Parathyroid adenoma (tissue), 2 donors: Measurements from ENCODE around the gene PTGDR.
A peak's percentile ranks its signal among the peaks of the same experiment; 100 is the strongest.

ENCODE experiments used
- H2AFZ ChIP-seq: fragments of 300-600 bp; sonication (generic); one replicate; pipeline ENCODE4 v1.7.0; 2017; ENCODE audit warnings: antibody characterized with exemption, mild to moderate bottlenecking
- H3K27ac ChIP-seq: fragments of 300-600 bp; sonication (generic); one replicate; pipeline ENCODE4 v1.7.0; 2017
- H3K27me3 ChIP-seq: fragments of 300-600 bp; sonication (generic); one replicate; pipeline ENCODE4 v1.7.0; 2017; ENCODE audit warnings: low read length; ENCODE audit not compliant: control insufficient read depth, insufficient read depth
- H3K36me3 ChIP-seq: fragments of 300-600 bp; sonication (generic); one replicate; pipeline ENCODE4 v1.7.0; 2017; ENCODE audit warnings: low read length; ENCODE audit not compliant: control insufficient read depth, insufficient read depth
- H3K4me1 ChIP-seq: fragments of 300-600 bp; sonication (generic); one replicate; pipeline ENCODE4 v1.7.0; 2017; ENCODE audit warnings: control low read depth
- H3K4me2 ChIP-seq: fragments of 300-600 bp; sonication (generic); one replicate; pipeline ENCODE4 v1.7.0; 2017; ENCODE audit warnings: low read length
- H3K4me3 ChIP-seq: fragments of 300-600 bp; sonication (generic); one replicate; pipeline ENCODE4 v1.7.0; 2017; ENCODE audit warnings: low read depth, low read length
- H3K79me2 ChIP-seq: fragments of 300-600 bp; sonication (generic); one replicate; pipeline ENCODE4 v1.7.0; 2017; ENCODE audit warnings: control low read depth
- H3K9ac ChIP-seq: fragments of 300-600 bp; sonication (generic); one replicate; pipeline ENCODE4 v1.7.0; 2017; ENCODE audit warnings: mild to moderate bottlenecking
- H3K9me3 ChIP-seq: fragments of 300-600 bp; sonication (generic); one replicate; pipeline ENCODE4 v1.7.0; 2017; ENCODE audit warnings: low read length; ENCODE audit not compliant: control insufficient read depth
- CTCF ChIP-seq: fragments of 300-600 bp; sonication (generic); IDR thresholded peaks from one replicate; pipeline ENCODE4 v1.7.0; 2017; ENCODE audit warnings: antibody characterized with exemption, mild to moderate bottlenecking
- donor health status: primary hyperparathyroidism.

Gene PTGDR

GRCh38 chr14:52286661-52287649 lies 19.5 kb downstream of the PTGDR start:
- no peak overlapping the region for H3K4me2 ChIP-seq
- H3K9ac ChIP-seq: no peak overlapping the region
- H3K27me3 ChIP-seq: no peaks in the 10 kb centered on the region
- H3K9me3 ChIP-seq: no peaks in the 10 kb centered on the region
- H3K79me2 ChIP-seq: no peaks in the 10 kb centered on the region
- H3K27ac ChIP-seq: no peak overlapping the region
- H2AFZ ChIP-seq: no peak overlapping the region
- TF ChIP-seq CTCF: no peak
- H3K4me1 ChIP-seq: no peaks in the 10 kb centered on the region
- no peaks in the 10 kb centered on the region for H3K36me3 ChIP-seq
- no peak overlapping the region for H3K4me3 ChIP-seq

- no peaks in the 10 kb centered on the region for H3K9me3 ChIP-seq
- H3K79me2 ChIP-seq: no peaks in the 10 kb centered on the region
- no peak overlapping the region for H3K9ac ChIP-seq
- H3K4me3 ChIP-seq: no peak overlapping the region
- TF ChIP-seq CTCF: no peak
- no peak overlapping the region for H3K27ac ChIP-seq
- no peaks in the 10 kb centered on the region for H3K27me3 ChIP-seq
- no peak overlapping the region for H2AFZ ChIP-seq
- H3K4me2 ChIP-seq: no peak overlapping the region
- H3K4me1 ChIP-seq: no peaks in the 10 kb centered on the region
- H3K36me3 ChIP-seq: no peaks in the 10 kb centered on the region
Observed at GRCh38 chr14:52296378-52296777, 28.9 kb downstream of the PTGDR start.

GRCh38 chr14:52298795-52299194 lies 31.3 kb downstream of the PTGDR start:
- no peak overlapping the region for H3K27ac ChIP-seq
- no peak overlapping the region for H3K9ac ChIP-seq
- no peaks in the 10 kb centered on the region for H3K79me2 ChIP-seq
- TF ChIP-seq CTCF: no peak
- no peak overlapping the region for H2AFZ ChIP-seq
- H3K27me3 ChIP-seq: no peaks in the 10 kb centered on the region
- H3K36me3 ChIP-seq: no peaks in the 10 kb centered on the region
- no peak overlapping the region for H3K4me2 ChIP-seq
- no peaks in the 10 kb centered on the region for H3K9me3 ChIP-seq
- no peaks in the 10 kb centered on the region for H3K4me1 ChIP-seq
- H3K4me3 ChIP-seq: no peak overlapping the region

GRCh38 chr14:52299692-52300278 lies 32.3 kb downstream of the PTGDR start:
- Histone ChIP-seq H3K4me2 (no peak overlapping the region), H3K79me2 (no peaks in the 10 kb centered on the region), H3K9me3 (no peaks in the 10 kb centered on the region), H3K9ac (no peak overlapping the region), H3K4me1 (no peaks in the 10 kb centered on the region), H3K27me3 (no peaks in the 10 kb centered on the region), H3K36me3 (no peaks in the 10 kb centered on the region), H3K27ac (no peak overlapping the region), H3K4me3 (no peak overlapping the region), H2AFZ (no peak overlapping the region)
- TF ChIP-seq CTCF: peak; percentile 67
